Esophagus muscularis mucosa (tissue), 4 donors: ENCODE measurements around the gene PBXIP1. TPM values are rescaled to one million over a fixed set of nuclear protein-coding genes. Genes with fewer than 3 reads are reported as not detected.

Experiments
- DNase-seq: peaks from one replicate; pipeline ENCODE4 v3.0.0-alpha.2; 2017; ENCODE audit errors: extremely low spot score
- H3K27ac ChIP-seq, 4 donors: fragments of 200-600 bp; sonication (generic); replicated peaks in 1 of 4; 1 replicate in 3 of 4; 2 replicates in 1 of 4; pipeline ENCODE4 v1.5.1; 2016 to 2019; ENCODE audit warnings: mild to moderate bottlenecking in 1 of 4
- H3K27me3 ChIP-seq, 4 donors: fragments of 200-600 bp; sonication (generic); one replicate each; pipeline versions ENCODE4 v1.5.1 to v1.6.0; 2016 to 2019
- H3K36me3 ChIP-seq, 4 donors: fragments of 200-600 bp; sonication (generic); one replicate each; pipeline ENCODE4 v1.5.1; 2016 to 2019
- H3K4me1 ChIP-seq, 4 donors: fragments of 200-600 bp; sonication (generic); one replicate each; pipeline ENCODE4 v1.5.1; 2016 to 2019
- H3K4me3 ChIP-seq, 4 donors: fragments of 200-600 bp; sonication (generic); 1 replicate in 2 of 4; 2 replicates in 2 of 4; pipeline ENCODE4 v1.5.1; 2016 to 2019; ENCODE audit warnings: mild to moderate bottlenecking in 4 of 4, moderate library complexity in 1 of 4
- H3K9me3 ChIP-seq, 4 donors: fragments of 200-600 bp; sonication (generic); 1 replicate in 3 of 4; 2 replicates in 1 of 4; pipeline ENCODE4 v1.5.1; 2016 to 2019
- CTCF ChIP-seq, 3 experiments: fragments of 200-600 bp in 2 of 3; fragments of 450-650 bp in 1 of 3; sonication (generic) in 2 of 3; IDR thresholded peaks; one replicate each; pipeline ENCODE4 v1.5.1; 2017 to 2019; ENCODE audit warnings: antibody characterized with exemption in 3 of 3, mild to moderate bottlenecking in 2 of 3, moderate library complexity in 1 of 3
- EP300 ChIP-seq: sonication (generic); formaldehyde crosslinking; IDR thresholded peaks from one replicate; pipeline ENCODE4 v1.6.1; 2017; ENCODE audit warnings: antibody characterized with exemption
- POLR2A ChIP-seq: fragments of 450-650 bp; IDR thresholded peaks from one replicate; pipeline ENCODE4 v1.6.1; 2017; ENCODE audit warnings: antibody characterized with exemption, moderate library complexity, mild to moderate bottlenecking, low read depth
- POLR2AphosphoS5 ChIP-seq, 2 donors: sonication (generic); formaldehyde crosslinking; IDR thresholded peaks; one replicate each; pipeline ENCODE4 v1.6.1; 2017; ENCODE audit warnings: antibody characterized with exemption in 2 of 2
- WGBS: methylation state at CpG from one replicate; pipeline ENCODE4 v1.1.5; 2018; 5-methylcytosine and 5-hydroxymethylcytosine counted together
- intact Hi-C: fragments of 100-400 bp; cut with DNase I; formaldehyde crosslinking; loops from one replicate; pipeline ENCODE4 v1.15.1; 2023
- total RNA-seq, 4 donors: library from RNA; depleted of rRNA; stranded (reverse); fragments of >200 nt; gene quantifications; one replicate each; pipeline versions ENCODE4 v1.1.0 to v1.2.1, GENCODE V29; 2016

The PBXIP1 gene
- total RNA-seq, 4 donors from 2014 or later: 192 to 309 (median 238) TPM

GRCh38 chr1:154953611-154954038 lies 2.3 kb downstream of the PBXIP1 start:
- Histone ChIP-seq H3K36me3 (peaks cover 12 to 36% (median 21%) of the 10 kb centered on the region in 4 donors), H3K4me1 (peaks cover 46 to 74% (median 65%) of the 10 kb centered on the region in 4 donors), H3K4me3 (peak overlapping the region in 2 of 4 donors; percentile 6 to 18), H3K27me3 (no peaks in the 10 kb centered on the region), H3K9me3 (no peaks in the 10 kb centered on the region), H3K27ac (peak overlapping the region in 2 of 4 donors; percentile 30 to 32)
- TF ChIP-seq CTCF (IDR thresholded peaks at IDR 0.05): no peak
- no peak for TF ChIP-seq POLR2A
- TF ChIP-seq EP300: no peak
- TF ChIP-seq POLR2AphosphoS5 (IDR thresholded peaks at IDR 0.05): no peak
- intact Hi-C loops: no loop called here
- WGBS: 78% methylated on average over 2 of the region's 2 CpGs
- DNase-seq: no peak

GRCh38 chr1:154952664-154953063 lies 3.2 kb downstream of the PBXIP1 start:
- Histone ChIP-seq H3K36me3 (peaks cover 16 to 37% (median 26%) of the 10 kb centered on the region in 4 donors), H3K27ac (peak overlapping the region in 3 of 4 donors; percentile 32 to 44 (median 37)), H3K9me3 (no peaks in the 10 kb centered on the region), H3K27me3 (no peaks in the 10 kb centered on the region), H3K4me1 (peaks cover 46 to 70% (median 60%) of the 10 kb centered on the region in 4 donors), H3K4me3 (no peak overlapping the region)
- no peak for TF ChIP-seq POLR2A
- TF ChIP-seq CTCF (IDR thresholded peaks at IDR 0.05): no peak
- no peak for TF ChIP-seq POLR2AphosphoS5 (IDR thresholded peaks at IDR 0.05)
- no peak for TF ChIP-seq EP300
- WGBS: 79% methylated on average over 6 of the region's 6 CpGs
- no peak for DNase-seq
- intact Hi-C loops: no loop called here

- H3K9me3 ChIP-seq: no peaks in the 10 kb centered on the region
- intact Hi-C loops: no loop called here
- peak overlapping the region in 3 of 4 donors; percentile 32 to 44 (median 37) for H3K27ac ChIP-seq
- WGBS: 67% methylated on average over 15 of the region's 15 CpGs
- TF ChIP-seq CTCF (IDR thresholded peaks at IDR 0.05) (no peak), EP300 (no peak), POLR2A (no peak), POLR2AphosphoS5 (IDR thresholded peaks at IDR 0.05) (no peak)
- no peak for DNase-seq
- peaks cover 42 to 64% (median 55%) of the 10 kb centered on the region in 4 donors for H3K4me1 ChIP-seq
- peaks cover 21 to 43% (median 29%) of the 10 kb centered on the region in 4 donors for H3K36me3 ChIP-seq
- H3K27me3 ChIP-seq: no peaks in the 10 kb centered on the region
- no peak overlapping the region for H3K4me3 ChIP-seq
These were observed 3.8 kb downstream of the PBXIP1 start for GRCh38 chr1:154951901-154952657.

GRCh38 chr1:154948079-154948478 lies 7.8 kb downstream of the PBXIP1 start:
- Histone ChIP-seq H3K27ac (no peak overlapping the region), H3K9me3 (no peaks in the 10 kb centered on the region), H3K4me1 (peaks cover 20 to 49% (median 41%) of the 10 kb centered on the region in 4 donors), H3K36me3 (peaks cover 21 to 68% (median 46%) of the 10 kb centered on the region in 4 donors), H3K27me3 (no peaks in the 10 kb centered on the region), H3K4me3 (no peak overlapping the region)
- WGBS: 92% methylated on average over 10 of the region's 11 CpGs
- DNase-seq: no peak
- TF ChIP-seq CTCF (IDR thresholded peaks at IDR 0.05): no peak
- no peak for TF ChIP-seq EP300
- no peak for TF ChIP-seq POLR2A
- TF ChIP-seq POLR2AphosphoS5 (IDR thresholded peaks at IDR 0.05): no peak
- intact Hi-C loops: no loop called here
